ENCODE data around the gene CCDC136. TPM values are rescaled to one million over a fixed set of nuclear protein-coding genes. Genes with fewer than 3 reads are reported as not detected.

The CCDC136 gene
- total RNA-seq, 1 experiment from 2014 or later, result 1.1 TPM

- no peak for TF ChIP-seq POLR2AphosphoS5 (IDR thresholded peaks at IDR 0.05; ENCODE audit: low read depth, low read length)
Observed at GRCh38 chr7:128775744-128776474, 15.9 kb upstream of the CCDC136 start, which contains the start of gene OPN1SW (continued).

- intact Hi-C loops (cut with micrococcal nuclease; ENCODE audit: unreplicated experiment), result no loop called here
- ChIA-PET CTCF (no interaction called here), POLR2A (no interaction called here)
- Histone ChIP-seq H3K27ac (ENCODE audit: low read length) (no peak overlapping the region), H3K4me3 (ENCODE audit: low read depth in 2 of 2, low read length in 2 of 2) (no peak overlapping the region), H3K9me3 (ENCODE audit: control insufficient read depth, insufficient read depth, low read depth, low read length) (peaks cover 8% of the 10 kb centered on the region; the same call in 1 of the 2 replicates), H3K36me3 (ENCODE audit: control insufficient read depth, insufficient read depth, low read length) (peaks cover 1% of the 10 kb centered on the region; the same call in 1 of the 2 replicates), H3K27me3 (ENCODE audit: control insufficient read depth, insufficient read depth, low read length) (no peaks in the 10 kb centered on the region), H3K4me1 (ENCODE audit: control insufficient read depth, insufficient read depth, low read length) (no peaks in the 10 kb centered on the region)
- no peak for ATAC-seq
- no peak for TF ChIP-seq TCF7L2 (IDR thresholded peaks at IDR 0.05; ENCODE audit: low read depth, low read length)
- no peak for TF ChIP-seq CTCF (IDR thresholded peaks at IDR 0.05)
- TF ChIP-seq POLR2AphosphoS5 (IDR thresholded peaks at IDR 0.05; ENCODE audit: low read depth, low read length), result no peak
- TF ChIP-seq SIN3A (IDR thresholded peaks at IDR 0.05; ENCODE audit: borderline replicate concordance, insufficient read depth, low read depth, low read length), result no peak
- no peak for TF ChIP-seq REST (IDR thresholded peaks at IDR 0.05; ENCODE audit: insufficient read depth in 1 of 2, low read depth in 2 of 2, low read length in 1 of 2)
- no peak for DNase-seq (ENCODE audit: low read depth, low spot score)
- BruUV-seq (replicated peaks), result no TSS peak
- in situ Hi-C loops (cut with HindIII; ENCODE audit: low pct_unique_long_range_greater_than_20kb, low sequenced_read_pairs), result no loop called here
Observed at GRCh38 chr7:128777156-128778123, 14.3 kb upstream of the CCDC136 start.

- in situ Hi-C loops (cut with HindIII; ENCODE audit: low pct_unique_long_range_greater_than_20kb, low sequenced_read_pairs), result no loop called here
- ATAC-seq, result no peak
- POLR2A ChIA-PET, result interaction anchor here (0.7 kb wide), 1 partner anchor 446 kb away, joined by 9 read pairs; the partner anchor contains the start of gene AHCYL2
- DNase-seq (ENCODE audit: low read depth, low spot score), result no peak
- Histone ChIP-seq H3K36me3 (ENCODE audit: control insufficient read depth, insufficient read depth, low read length) (no peaks in the 10 kb centered on the region), H3K4me1 (ENCODE audit: control insufficient read depth, insufficient read depth, low read length) (peaks cover 2% of the 10 kb centered on the region; the same call in 1 of the 2 replicates), H3K9me3 (ENCODE audit: control insufficient read depth, insufficient read depth, low read depth, low read length) (peaks cover 8% of the 10 kb centered on the region; the same call in 1 of the 2 replicates), H3K27ac (ENCODE audit: low read length) (no peak overlapping the region), H3K4me3 (ENCODE audit: low read depth in 2 of 2, low read length in 2 of 2) (no peak overlapping the region), H3K27me3 (ENCODE audit: control insufficient read depth, insufficient read depth, low read length) (no peaks in the 10 kb centered on the region)
- intact Hi-C loops (cut with micrococcal nuclease; ENCODE audit: unreplicated experiment), result no loop called here
- CTCF ChIA-PET, result no interaction called here
- TF ChIP-seq REST (IDR thresholded peaks at IDR 0.05; ENCODE audit: insufficient read depth in 1 of 2, low read depth in 2 of 2, low read length in 1 of 2) (peak; percentile 22 to 51; a peak in 1 of 4 replicates), SIN3A (IDR thresholded peaks at IDR 0.05; ENCODE audit: borderline replicate concordance, insufficient read depth, low read depth, low read length) (no peak)
- BruUV-seq (replicated peaks), result no TSS peak
Observed at GRCh38 chr7:128778946-128779345, 12.8 kb upstream of the CCDC136 start.

Measured in Panc1 (cell line).